Measurements from ENCODE around the gene OR56A3.
"Not testable (repeated sequence)": the region's sequence is repeated elsewhere in the genome, so short reads cannot be mapped to it uniquely, and the experiment has no call there.

GRCh38 chr11:5960704-5961320 lies 18.8 kb downstream of the OR56A3 start:
- not testable (repeated sequence) for TF ChIP-seq CTCF (IDR thresholded peaks at IDR 0.05; ENCODE audit: low read depth, low read length, poor library complexity, severe bottlenecking); EZH2phosphoT487 (IDR thresholded peaks at IDR 0.05; ENCODE audit: borderline replicate concordance, low read length)
